GM18502 (cell line): ENCODE data around the gene VWA7.

Experiments
- ATAC-seq: cut with Tn5 transposase; IDR thresholded peaks from one replicate; pipeline ENCODE4 v1.9.1; 2021; ENCODE audit warnings: mild to moderate bottlenecking; ENCODE audit not compliant: unreplicated experiment, poor library complexity

The VWA7 gene

DNA sequence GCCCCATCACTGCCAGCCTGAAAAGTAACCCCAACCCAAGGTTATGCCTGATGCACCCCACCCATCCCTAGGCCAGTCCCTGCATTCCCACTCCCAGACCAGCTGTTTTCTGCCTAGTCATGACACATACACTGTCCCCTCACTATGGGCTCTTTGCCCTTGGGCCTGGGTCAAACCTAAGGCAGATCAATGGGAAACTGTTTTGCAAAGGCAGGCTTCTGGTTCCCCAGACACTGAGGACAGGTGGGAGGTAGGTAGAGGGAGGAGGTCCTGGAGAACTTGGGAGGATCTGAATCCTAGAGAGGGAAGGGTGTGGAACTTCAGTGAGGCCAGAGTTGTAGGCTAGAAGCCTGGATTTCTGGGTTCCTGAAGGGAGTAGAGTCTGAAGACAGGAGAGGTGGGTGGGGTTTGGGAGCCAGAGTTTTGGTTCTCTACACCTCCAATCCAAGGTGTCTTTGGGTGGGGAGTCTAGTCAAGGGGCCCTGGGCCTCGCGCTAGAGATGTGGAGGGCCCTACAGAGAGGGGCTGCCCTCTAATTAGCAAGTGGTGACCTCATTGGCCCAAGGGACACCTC is 42.8 kb downstream of the VWA7 start:
- no peak for ATAC-seq

DNA sequence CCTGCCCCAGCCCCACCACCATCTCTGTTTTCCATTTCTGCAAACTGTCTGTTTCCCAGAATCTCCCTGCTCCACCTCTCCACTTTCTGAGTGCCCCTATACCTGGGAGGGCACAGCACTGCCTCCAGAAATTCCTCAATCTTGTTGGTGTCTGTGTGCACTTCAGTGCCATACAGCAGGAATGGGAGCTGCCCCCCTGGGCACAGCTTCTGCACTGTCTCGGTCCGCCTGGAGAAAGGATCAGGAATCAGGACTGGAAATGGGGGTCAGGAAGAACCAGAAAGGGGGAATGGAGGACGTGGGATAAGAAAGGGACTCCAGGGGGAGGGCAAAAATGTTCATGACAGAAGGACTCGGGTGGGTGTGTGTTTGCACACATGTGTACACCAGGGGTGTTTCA is 43.4 kb downstream of the VWA7 start:
- no peak for ATAC-seq

DNA sequence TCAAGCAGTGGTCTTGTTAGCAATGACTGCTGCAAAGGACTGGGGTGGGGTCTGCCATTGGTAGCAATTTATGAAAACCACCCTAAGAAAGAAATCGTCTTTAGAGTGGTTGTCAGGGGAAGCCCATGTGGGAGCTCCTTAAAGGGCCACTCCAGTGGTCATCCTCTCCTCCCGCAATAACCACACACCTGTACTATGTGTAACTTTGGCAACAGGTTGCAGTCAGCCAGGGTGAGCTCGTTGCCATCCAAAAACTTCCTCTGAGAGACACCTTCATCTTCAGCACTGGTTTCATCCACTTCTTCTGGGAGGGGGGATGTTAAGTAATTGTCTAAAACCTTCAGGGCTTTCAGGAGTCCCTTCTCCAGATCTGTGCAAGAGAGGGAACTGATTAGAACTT is 45.1 kb downstream of the VWA7 start:
- ATAC-seq: no peak

DNA sequence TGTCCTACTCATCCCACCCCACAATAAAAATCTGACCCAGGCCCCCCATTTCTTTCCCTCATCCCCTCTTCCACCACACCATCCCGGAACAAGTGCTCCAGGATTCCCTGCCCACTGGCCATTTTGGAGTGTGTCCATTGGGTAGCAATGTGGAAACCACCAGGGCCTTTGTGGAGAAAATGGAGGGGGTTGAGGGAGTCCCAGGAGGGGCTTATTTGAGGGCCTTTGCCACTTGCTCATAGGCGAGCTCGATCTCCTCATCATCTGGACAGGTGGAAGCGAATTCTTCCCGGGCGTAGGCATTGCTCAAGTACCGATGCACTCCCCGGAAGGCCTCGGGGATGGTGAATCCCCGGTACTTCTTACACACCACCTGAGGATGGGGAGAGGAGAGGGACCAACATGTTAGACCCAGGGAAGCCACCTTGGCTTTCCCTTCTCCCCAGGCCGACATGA is 46.5 kb downstream of the VWA7 start:
- no peak for ATAC-seq

DNA sequence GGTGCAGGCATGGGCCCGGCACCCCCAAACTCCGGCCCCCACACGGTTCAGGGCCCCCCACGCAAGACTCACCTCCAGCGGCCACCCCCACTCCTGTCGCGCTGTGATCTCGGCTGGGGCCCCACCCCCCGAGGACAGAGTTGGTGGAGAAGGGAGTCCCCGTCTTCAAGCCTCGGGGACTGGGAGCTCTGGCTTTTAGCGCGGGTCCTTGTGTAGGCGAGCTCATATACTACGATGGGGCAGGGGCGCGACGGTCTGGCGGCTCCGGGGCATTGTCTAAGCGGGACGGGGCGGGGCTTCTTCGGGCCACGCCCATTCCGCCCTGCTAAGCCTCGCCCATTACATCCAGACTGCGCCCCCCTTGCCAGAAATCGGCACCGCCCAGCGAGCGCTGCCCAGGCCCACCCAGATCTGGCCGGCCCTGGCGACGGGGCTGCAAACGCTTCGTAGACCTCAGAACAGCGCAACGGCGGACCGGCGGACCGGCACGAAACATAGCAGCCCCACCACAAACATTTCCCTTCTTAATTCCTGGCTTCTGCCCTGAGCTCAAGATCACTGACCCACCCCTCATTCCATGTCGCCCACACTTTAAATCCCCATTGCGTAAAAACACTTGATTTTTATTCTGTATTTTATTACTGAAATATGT is 47.0 kb downstream of the VWA7 start:
- peak; percentile 34 for ATAC-seq

DNA sequence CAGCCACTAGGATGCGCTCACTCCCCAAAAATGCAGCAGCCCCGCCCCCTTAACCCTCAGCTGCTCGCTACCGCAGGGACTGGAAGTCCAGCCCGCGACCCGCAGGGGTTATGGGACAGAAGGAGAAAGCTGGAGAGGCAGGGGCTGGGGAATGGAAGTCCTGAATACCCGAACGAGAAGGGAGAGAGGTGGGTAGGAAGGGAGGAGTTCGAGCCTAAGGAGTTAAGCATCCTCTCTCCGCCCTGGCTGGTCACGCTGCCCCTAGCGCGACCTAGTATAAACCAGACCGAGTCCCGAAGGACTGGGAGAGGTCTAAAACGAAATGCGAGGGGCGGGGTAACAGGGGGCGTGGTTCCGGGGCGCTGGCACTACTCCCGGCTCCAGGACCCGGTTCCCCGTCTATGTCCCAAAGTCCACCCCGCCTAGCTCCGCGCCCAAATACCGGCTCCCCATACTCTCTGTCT is 47.6 kb downstream of the VWA7 start:
- ATAC-seq: peak; percentile 64

DNA sequence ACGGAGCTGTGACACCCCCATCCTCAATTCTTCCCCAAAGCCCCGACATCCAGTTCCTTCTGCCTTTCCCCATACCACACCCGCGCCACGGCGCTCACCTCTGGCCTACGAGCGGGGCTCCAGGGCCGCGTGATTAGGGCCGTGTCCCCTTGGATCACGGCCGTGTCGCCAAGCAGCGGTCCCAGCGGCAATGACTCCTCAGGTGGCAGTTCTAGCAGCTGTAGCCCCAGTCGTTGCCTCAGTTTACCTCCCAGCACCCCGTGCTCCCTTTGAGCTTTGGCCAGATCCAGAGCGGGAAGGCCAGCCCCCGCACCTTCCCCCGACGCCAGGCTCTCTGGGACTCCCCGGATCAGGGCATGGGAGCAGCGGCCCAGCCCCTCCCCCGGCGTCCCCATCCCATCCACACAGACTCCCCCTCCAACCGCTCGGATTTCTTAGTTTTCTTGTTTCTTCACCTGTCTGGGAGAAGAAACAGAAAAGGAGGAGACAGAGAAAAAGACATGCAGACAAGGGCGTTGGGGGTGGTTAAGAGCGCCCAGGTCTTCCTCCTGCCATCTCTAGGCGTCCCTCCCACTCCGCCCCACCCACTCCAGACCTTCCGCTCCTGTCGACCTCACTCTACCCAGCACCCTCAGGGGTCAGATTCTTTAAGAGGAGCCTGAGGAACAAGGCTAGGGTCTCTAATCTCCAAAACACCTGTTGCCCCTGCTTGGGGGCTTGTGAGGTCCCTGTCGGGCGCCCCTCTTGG is 48.2 kb downstream of the VWA7 start, which contains the start of gene DDAH2:
TSS of gene DDAH2 (minus strand) at position 533 of the 748 bp plus-strand sequence. CDS start at position 395, 138 bp downstream.
- peak; percentile 11 for ATAC-seq

DNA sequence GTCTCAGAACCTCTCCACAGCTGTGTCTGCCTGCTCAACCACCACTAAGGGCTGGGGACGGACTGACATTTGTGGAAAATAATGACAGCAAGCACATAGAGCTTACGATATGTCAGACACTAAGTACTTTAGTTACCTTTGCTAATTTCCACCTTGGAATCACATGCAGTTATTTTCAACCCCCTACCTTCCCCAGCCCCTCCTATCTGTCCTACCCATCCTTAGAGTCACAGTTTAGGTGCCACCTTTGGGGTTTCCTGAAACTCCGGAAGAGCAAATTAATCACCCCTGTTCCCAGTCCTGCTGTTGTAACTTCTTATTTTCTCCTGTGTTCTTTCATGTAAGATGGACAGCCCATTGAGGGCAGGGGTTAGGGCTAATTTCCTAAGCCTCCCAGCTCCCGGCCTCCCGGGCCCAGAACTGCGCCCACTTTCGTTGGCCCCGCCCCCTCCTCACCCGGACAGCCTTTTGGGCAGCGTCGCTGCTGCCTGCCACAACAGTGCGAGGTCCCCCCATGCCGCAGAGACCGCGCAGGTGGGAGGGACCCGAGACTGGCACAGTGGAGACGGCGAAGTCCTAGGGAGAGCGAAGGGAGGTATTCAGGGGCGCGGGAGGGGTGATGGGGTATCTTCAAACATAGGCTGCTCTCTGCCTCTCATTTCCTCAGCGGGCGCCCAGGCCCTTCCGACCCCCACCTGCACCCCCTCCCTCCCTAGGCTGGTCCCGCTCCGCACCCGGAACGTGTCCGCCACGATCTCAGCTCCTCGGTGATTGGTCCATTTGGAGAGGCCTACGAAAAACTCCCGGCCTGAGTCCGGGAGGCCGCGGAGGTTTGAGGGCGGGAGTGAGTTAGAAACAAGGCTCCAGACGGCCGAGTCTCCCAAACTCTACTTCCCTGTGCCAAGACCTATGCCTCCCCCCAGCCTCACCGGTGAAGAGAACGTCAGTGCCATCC is 49.1 kb downstream of the VWA7 start:
- no peak for ATAC-seq

DNA sequence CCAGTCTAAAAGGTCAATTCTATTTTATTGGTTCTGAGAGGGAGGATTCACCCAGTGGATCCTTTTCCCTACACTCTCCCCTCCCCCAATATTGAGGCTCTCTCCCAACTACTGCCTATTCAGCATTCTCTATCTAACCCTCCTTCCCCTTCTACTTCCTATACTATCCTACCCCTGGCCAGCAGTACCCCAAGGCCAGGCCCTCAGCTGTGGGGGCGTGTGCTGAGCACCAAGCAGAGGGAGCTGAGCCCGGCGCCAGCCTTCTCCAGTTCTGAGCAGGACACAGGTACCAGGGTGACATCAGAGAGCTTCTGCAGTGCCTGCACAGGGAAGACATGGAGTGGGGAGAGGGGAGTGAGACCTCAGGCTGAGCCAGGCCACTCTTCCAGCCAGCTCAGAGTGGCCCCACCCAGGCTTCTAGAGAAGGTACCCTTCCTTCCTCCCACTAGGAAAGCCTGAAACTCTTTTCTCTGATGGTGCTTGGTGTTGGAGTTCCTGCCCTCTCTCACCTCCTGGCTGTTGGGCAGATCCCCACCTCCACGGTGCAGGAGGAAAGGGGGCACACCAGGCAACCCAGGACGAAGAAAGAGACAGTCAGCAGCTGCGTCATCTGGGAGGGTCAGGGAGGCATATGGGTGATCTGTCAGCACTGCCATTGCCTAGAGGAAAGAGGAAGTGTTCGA is 50.0 kb downstream of the VWA7 start:
- ATAC-seq: peak; percentile 51

DNA sequence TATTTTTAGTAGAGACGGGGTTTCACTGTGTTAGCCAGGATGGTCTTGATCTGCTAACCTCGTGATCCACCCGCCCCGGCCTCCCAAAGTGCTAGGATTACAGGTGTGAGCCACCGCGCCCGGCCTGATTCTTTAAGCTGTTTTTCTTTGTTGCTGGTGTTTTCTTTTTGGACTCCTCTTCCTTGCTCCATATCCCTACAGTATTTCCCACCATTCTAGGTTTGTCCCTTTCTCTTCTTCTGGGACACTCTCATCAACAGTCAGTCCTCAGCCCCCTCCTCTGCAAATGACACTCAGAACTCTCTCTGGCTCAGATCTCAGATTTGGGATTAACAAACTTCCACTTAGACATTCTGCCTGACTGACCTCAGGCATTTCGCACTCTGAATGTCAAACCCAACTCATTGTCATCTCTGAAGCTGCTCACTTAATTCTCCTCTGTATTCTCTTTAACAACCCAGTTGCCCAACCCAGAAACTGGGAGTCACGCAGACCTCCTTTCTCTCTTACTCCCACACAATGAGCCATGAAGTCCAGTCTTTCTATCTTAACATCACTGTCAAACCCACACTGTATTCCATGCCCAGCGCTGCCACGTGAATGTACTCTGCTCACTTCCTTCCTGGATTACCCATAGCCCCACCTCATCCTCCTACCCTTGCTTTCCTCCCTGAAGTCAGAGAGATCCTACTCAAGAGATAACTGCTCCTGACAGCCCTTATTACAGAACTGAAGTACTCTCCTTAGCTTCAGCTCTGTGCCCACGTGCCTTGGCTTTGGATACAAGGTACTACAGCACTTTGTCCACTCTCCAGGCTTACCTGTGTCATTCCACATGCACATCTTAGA is 51.4 kb downstream of the VWA7 start:
- no peak for ATAC-seq

DNA sequence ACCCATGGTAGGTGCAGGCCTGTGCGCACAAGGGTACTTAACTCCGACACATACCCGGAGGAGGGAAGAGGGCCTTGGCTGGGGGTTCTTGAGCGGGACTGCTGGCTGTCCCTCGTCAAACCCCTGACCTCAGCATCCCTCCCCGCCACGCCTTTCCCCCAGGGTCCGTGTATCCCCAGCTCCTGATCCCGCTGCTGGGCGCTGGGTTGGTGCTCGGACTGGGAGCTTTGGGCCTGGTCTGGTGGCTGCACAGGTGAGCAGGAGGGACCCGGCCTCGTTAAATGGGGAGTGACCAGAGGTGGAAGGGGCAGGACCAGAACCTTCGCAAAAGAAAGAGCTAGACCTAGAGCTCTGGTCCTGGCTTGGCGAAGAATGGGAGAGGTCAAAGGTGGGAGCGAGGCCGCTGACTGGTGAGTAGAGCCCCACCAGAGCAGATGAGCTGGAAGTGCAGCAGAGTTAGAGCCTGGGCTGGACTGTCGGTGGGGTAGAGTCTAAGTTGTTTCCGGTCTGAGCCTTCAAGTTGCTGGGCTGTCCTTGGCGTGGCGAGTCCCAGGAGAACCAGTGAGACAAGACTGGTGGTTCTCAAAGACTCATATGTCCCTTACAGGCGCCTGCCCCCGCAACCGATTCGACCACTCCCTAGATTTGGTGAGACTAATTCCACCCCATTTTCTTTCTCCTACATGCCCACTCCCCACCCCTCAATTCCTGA is 53.0 kb downstream of the VWA7 start:
- no peak for ATAC-seq

DNA sequence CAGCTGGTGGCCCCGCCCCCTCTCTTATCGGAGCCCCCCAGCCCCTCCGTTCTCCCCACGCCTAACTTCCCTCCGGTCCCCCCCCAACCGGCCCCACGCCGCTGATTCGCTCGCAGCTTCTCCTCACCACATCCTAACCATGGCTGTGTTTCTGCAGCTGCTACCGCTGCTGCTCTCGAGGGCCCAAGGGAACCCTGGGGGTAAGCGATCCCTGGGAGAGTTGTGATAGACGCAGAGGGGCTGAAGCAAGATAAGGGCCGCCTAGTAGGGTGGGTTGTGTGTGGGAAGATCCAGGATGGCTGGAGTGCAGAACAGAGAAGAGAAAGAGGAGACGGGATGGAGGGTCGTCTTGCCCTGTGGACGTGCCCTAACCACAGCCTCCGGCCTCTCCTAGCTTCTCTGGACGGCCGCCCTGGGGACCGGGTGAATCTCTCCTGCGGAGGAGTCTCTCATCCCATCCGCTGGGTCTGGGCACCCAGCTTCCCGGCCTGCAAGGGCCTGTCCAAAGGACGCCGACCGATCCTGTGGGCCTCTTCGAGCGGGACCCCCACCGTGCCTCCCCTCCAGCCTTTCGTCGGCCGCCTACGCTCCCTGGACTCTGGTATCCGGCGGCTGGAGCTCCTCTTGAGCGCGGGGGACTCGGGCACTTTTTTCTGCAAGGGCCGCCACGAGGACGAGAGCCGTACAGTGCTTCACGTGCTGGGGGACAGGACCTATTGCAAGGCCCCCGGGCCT is 53.7 kb downstream of the VWA7 start, which contains the start of gene MPIG6B:
TSS of gene MPIG6B (plus strand) at position 129 of the 735 bp plus-strand sequence. CDS start at position 140, 11 bp downstream.
- no peak for ATAC-seq

DNA sequence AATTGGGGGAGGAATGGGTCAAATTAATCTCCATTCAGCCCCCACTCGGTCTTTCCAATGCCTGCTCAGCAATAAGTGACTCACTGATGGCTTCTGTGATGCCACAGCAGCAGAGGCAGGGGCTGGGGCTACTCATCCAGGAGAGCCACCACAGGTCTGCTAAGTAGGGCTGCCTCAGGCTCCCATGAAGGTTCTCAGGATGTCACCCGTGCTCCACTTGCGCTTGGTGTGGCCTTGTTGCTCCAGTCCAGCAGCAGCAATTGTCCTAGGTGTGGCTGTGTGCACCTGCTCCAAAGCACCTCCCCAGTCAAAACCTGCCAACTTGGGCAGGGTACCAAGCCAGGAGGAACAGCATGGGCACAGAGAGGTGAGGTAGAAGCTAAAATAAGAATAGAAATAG is 55.0 kb downstream of the VWA7 start:
- ATAC-seq: no peak

DNA sequence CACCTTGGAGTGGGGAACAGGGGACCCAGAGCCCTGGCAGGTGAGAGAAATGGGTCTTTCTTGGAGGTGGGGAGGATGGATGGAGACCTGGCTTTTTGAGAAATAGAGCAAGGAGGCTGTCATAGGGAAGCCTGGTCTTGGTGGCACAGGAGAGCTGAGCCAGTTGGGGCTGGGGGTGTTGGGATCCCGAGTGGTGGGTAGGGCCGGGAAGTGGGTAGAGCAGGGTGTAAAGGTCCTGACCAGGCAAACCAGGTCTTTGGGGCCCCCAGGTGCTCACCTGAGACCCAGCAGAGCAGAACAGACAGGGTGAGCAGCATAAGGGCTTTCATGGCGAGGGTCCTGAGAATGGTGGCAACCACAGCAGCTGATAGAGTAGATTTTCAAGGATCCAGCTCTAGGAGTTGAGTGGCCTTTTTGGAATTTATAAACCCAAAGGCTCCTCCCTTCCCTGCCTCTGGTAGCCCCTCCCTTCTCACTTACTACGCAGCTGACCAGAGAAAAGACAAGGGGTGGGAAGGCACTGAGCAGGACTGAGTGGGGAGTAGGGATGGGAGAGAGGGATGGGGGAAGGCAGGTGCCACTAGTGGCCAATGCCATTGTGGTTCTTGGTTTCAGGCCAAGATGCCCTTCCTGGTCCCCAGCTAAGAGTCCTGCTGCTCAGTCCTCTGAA is 55.6 kb downstream of the VWA7 start, which contains the start of gene LY6G6C:
TSS of gene LY6G6C (minus strand) at position 396 of the 670 bp plus-strand sequence. CDS start at position 329, 67 bp downstream.
- ATAC-seq: no peak

DNA sequence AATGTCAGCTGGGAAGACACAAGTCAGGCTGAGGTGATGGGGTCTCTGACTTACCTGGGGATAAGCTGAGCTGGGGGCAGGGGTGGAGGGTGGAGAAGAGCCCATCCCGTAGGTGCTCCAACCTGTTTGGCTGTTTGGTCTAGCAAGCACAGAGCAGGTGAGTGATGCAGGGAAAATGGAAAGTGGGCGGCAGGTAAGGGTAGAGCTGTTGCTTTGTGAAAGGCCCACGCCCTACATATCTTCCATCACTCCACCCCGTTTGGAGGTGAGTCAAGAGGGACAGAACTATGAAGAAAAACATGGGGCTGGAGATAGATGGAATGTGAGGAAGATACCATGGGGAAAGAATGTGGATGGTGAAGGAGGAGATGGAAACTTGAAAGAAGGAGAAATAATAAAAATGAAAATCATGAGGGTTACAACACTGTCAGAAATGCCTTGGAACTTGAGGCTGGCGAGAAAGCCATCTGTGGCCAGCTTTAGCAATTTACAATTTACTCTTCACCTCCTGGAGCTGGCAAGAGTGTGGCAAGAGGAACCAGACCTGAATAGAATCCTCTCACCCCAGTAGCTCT is 56.8 kb downstream of the VWA7 start:
- ATAC-seq: no peak

DNA sequence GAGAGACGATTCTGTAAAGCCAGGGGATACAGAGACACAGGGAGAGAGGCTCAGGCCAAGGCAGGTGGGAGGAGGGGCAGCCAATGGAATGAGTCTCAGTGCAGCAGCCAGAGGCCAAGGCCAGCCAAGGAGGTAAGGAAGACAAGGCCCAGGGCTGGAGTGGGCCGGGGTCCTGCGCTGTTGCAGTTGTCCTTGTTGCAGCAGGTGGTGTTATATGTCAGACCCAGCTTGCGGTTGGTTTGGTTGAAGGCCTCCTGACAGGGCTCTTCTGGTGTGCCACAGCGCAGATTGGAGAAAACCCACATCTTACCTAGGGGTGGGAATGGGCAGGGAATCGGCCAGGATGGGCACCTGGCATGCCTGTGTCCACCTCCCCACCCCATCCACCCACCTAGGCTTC is 58.1 kb downstream of the VWA7 start:
- no peak for ATAC-seq
